Activated naive CD8-positive, alpha-beta T cell treated with anti-CD3 and anti-CD28 coated beads, Interleukin-2, amount 50 U/mL, for 24 hours (primary cell): ENCODE measurements around the gene PLAAT5.
A peak's percentile ranks its signal among the peaks of the same experiment; 100 is the strongest.

Experiments
- ATAC-seq: fragments of 150-1000 bp; cut with Tn5 transposase; one replicate; pipeline ENCODE4 v1.10.0; 2021
- DNase-seq: peaks from one replicate; pipeline ENCODE4 v3.0.0; 2021
- H3K27ac Mint-ChIP-seq: one replicate; pipeline ENCODE4 v1.8.0; 2021; ENCODE audit warnings: mild to moderate bottlenecking, mixed read lengths
- H3K27me3 Mint-ChIP-seq: one replicate; pipeline ENCODE4 v1.8.0; 2021; ENCODE audit warnings: mixed read lengths
- H3K36me3 Mint-ChIP-seq: one replicate; pipeline ENCODE4 v1.8.0; 2021; ENCODE audit warnings: low read depth, mixed read lengths
- H3K4me1 Mint-ChIP-seq: one replicate; pipeline ENCODE4 v1.8.0; 2021; ENCODE audit warnings: mixed read lengths
- H3K4me3 Mint-ChIP-seq: one replicate; pipeline ENCODE4 v1.8.0; 2021; ENCODE audit warnings: mild to moderate bottlenecking, moderate library complexity, mixed read lengths
- H3K9me3 Mint-ChIP-seq: one replicate; pipeline ENCODE4 v1.8.0; 2021; ENCODE audit warnings: mixed read lengths

Gene PLAAT5

GRCh38 chr11:63527667-63528066 is 36.7 kb upstream of the PLAAT5 start:
- H3K4me1 Mint-ChIP-seq: peaks cover 32% of the 10 kb centered on the region
- no peak for ATAC-seq
- H3K27me3 Mint-ChIP-seq: no peaks in the 10 kb centered on the region
- H3K36me3 Mint-ChIP-seq: no peaks in the 10 kb centered on the region
- no peak overlapping the region for H3K4me3 Mint-ChIP-seq
- DNase-seq: no peak
- peaks cover 4% of the 10 kb centered on the region for H3K9me3 Mint-ChIP-seq
- H3K27ac Mint-ChIP-seq: no peak overlapping the region

- H3K27ac Mint-ChIP-seq: no peak overlapping the region
- peaks cover 6% of the 10 kb centered on the region for H3K4me1 Mint-ChIP-seq
- H3K9me3 Mint-ChIP-seq: peaks cover 4% of the 10 kb centered on the region
- H3K36me3 Mint-ChIP-seq: no peaks in the 10 kb centered on the region
- no peak overlapping the region for H3K4me3 Mint-ChIP-seq
- no peaks in the 10 kb centered on the region for H3K27me3 Mint-ChIP-seq
- DNase-seq (no peak), ATAC-seq (no peak)
Observed at GRCh38 chr11:63523151-63523550, 32.2 kb upstream of the PLAAT5 start.

GRCh38 chr11:63521896-63522295 is 30.9 kb upstream of the PLAAT5 start:
- Mint-ChIP-seq H3K27me3 (no peaks in the 10 kb centered on the region), H3K4me1 (peaks cover 7% of the 10 kb centered on the region), H3K27ac (no peak overlapping the region), H3K36me3 (no peaks in the 10 kb centered on the region), H3K4me3 (no peak overlapping the region), H3K9me3 (peaks cover 4% of the 10 kb centered on the region)
- ATAC-seq (no peak), DNase-seq (no peak)

GRCh38 chr11:63520606-63521170 is 29.7 kb upstream of the PLAAT5 start:
- Mint-ChIP-seq H3K9me3 (peaks cover 4% of the 10 kb centered on the region), H3K27ac (no peak overlapping the region), H3K4me3 (no peak overlapping the region), H3K4me1 (peaks cover 7% of the 10 kb centered on the region), H3K36me3 (no peaks in the 10 kb centered on the region), H3K27me3 (no peaks in the 10 kb centered on the region)
- DNase-seq: no peak
- ATAC-seq: no peak

- Mint-ChIP-seq H3K27ac (no peak overlapping the region), H3K9me3 (no peaks in the 10 kb centered on the region), H3K36me3 (no peaks in the 10 kb centered on the region), H3K4me3 (no peak overlapping the region), H3K4me1 (peaks cover 7% of the 10 kb centered on the region), H3K27me3 (no peaks in the 10 kb centered on the region)
- DNase-seq (no peak), ATAC-seq (no peak)
Observed at GRCh38 chr11:63518548-63518947, 27.6 kb upstream of the PLAAT5 start.

DNA sequence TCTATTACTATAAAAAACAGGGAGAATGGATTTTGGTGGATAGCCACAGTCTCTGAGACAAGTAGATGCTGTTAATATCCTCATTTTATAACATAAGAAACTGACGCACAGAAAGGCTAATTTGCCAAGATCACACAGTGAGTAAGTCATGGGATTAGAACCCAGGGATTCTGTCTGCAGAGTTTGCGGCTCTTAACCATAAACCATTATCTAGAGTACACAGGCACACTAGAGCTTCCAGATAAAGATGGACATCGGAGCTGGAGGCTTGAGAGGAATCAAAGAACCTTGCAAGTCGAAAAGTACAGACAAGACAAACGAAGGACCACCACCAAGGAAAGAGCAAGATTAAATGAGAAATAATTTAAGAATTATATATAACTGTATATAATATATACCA is 26.2 kb upstream of the PLAAT5 start:
- Mint-ChIP-seq H3K27ac (no peak overlapping the region), H3K4me1 (peaks cover 7% of the 10 kb centered on the region), H3K27me3 (no peaks in the 10 kb centered on the region), H3K4me3 (no peak overlapping the region), H3K9me3 (no peaks in the 10 kb centered on the region), H3K36me3 (no peaks in the 10 kb centered on the region)
- ATAC-seq: no peak
- no peak for DNase-seq

- DNase-seq (no peak), ATAC-seq (no peak)
- Mint-ChIP-seq H3K4me3 (no peak overlapping the region), H3K9me3 (no peaks in the 10 kb centered on the region), H3K36me3 (no peaks in the 10 kb centered on the region), H3K4me1 (peaks cover 7% of the 10 kb centered on the region), H3K27ac (no peak overlapping the region), H3K27me3 (no peaks in the 10 kb centered on the region)
Observed at GRCh38 chr11:63516109-63516508, 25.1 kb upstream of the PLAAT5 start.

DNA sequence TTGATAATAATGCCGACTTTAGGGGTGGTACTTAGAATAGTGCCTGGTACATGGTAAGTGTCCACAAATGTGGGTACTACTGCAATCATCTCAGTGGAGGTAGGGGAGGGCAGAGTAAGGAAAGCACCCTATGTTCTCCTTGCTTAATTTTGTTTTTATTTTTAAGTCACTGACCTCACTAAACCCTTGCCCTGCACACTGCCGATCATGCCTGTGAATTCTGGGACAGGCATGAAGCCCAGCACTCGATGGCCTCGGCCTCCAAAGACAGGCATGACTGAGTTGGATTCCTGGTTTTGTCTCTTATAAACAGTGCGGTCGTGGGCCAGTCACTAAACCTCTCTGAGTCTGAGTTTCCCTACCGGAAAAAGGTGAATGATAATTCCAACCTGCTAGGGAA is 21.8 kb upstream of the PLAAT5 start:
- no peak overlapping the region for H3K27ac Mint-ChIP-seq
- ATAC-seq (no peak), DNase-seq (no peak)
- H3K9me3 Mint-ChIP-seq: no peaks in the 10 kb centered on the region
- H3K4me1 Mint-ChIP-seq: no peaks in the 10 kb centered on the region
- H3K4me3 Mint-ChIP-seq: no peak overlapping the region
- H3K27me3 Mint-ChIP-seq: no peaks in the 10 kb centered on the region
- no peaks in the 10 kb centered on the region for H3K36me3 Mint-ChIP-seq

DNA sequence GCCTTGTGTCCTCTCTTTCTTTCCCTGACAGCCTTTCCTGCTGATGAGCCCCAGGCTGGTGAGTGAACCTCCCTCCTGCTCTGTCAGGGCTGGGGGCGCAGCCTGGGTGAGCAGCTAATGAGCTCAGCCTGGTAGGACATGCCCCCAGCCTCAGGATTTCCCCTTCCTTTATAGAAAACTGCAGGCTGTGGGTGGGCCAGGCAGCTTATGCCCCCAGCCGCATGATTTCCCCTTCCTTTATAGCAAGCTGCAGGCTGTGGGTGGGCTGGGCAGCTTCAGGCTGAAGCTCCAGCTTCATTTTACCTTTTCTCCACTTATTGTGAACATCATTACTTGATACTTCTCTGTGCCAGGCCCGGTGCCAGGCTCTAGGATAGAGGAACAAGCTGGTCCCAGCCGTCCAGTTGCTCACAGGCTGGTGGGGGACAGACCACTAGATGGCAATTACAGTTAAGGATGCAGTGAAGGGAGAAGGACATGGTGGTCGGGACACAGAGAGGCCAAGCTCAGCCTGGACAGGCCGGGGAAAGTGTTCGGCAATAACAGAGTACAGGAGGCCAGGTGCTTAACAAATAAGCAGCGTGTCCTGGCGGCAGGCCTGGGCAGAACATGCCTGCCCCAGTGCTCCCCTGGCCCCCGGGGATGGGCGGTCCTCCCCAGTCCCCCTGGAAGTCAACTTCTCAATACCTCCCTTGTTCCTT is 20.2 kb upstream of the PLAAT5 start:
- Mint-ChIP-seq H3K36me3 (no peaks in the 10 kb centered on the region), H3K27me3 (no peaks in the 10 kb centered on the region), H3K4me3 (no peak overlapping the region), H3K27ac (no peak overlapping the region), H3K9me3 (no peaks in the 10 kb centered on the region), H3K4me1 (peaks cover 2% of the 10 kb centered on the region)
- ATAC-seq: no peak
- no peak for DNase-seq

GRCh38 chr11:63510360-63511047 is 19.5 kb upstream of the PLAAT5 start:
- Mint-ChIP-seq H3K27ac (no peak overlapping the region), H3K36me3 (no peaks in the 10 kb centered on the region), H3K27me3 (no peaks in the 10 kb centered on the region), H3K4me1 (peaks cover 2% of the 10 kb centered on the region), H3K4me3 (no peak overlapping the region), H3K9me3 (no peaks in the 10 kb centered on the region)
- DNase-seq: no peak
- ATAC-seq: no peak

DNA sequence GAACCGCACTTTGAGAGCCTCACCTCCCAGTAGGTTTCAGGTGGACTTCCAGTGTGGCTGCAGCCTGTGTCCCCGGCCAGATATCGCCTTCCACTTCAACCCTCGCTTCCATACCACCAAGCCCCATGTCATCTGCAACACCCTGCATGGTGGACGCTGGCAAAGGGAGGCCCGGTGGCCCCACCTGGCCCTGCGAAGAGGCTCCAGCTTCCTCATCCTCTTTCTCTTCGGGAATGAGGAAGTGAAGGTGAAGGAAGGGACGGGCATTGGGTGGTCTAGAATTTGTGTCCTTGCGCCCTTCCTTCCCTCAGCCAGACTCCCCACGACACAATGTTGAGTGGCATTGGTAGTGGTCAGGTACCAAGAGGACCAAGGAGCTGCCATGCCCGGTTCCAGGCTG is 17.8 kb upstream of the PLAAT5 start:
- no peaks in the 10 kb centered on the region for H3K27me3 Mint-ChIP-seq
- H3K27ac Mint-ChIP-seq: no peak overlapping the region
- peaks cover 2% of the 10 kb centered on the region for H3K4me1 Mint-ChIP-seq
- ATAC-seq (no peak), DNase-seq (no peak)
- no peaks in the 10 kb centered on the region for H3K36me3 Mint-ChIP-seq
- H3K9me3 Mint-ChIP-seq: no peaks in the 10 kb centered on the region
- H3K4me3 Mint-ChIP-seq: no peak overlapping the region

DNA sequence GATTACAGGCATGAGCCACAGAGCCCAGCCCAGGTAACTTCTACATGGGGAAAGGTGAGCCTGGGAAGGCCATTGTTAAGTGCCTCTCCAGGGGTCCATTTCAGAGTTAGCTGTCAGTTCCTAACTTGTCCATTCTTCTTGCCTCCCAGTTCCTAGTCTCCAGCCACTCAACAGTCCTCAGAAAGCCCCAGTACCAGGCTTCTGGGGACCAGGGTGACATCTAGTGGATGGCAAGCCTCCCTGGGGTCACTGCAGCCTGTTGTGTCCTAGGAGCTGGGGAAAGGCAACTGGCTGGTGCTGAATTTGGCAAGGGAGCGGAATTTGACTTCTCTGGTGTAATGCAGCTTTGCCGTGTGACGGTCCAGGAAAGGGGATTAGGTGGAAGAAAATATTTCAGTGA is 17.0 kb upstream of the PLAAT5 start:
- ATAC-seq: no peak
- Mint-ChIP-seq H3K36me3 (no peaks in the 10 kb centered on the region), H3K9me3 (no peaks in the 10 kb centered on the region), H3K4me3 (no peak overlapping the region), H3K4me1 (peaks cover 2% of the 10 kb centered on the region), H3K27me3 (no peaks in the 10 kb centered on the region), H3K27ac (no peak overlapping the region)
- DNase-seq: no peak

- H3K4me3 Mint-ChIP-seq: no peak overlapping the region
- H3K36me3 Mint-ChIP-seq: no peaks in the 10 kb centered on the region
- H3K27ac Mint-ChIP-seq: peak overlapping the region; percentile 46
- DNase-seq (no peak), ATAC-seq (no peak)
- H3K4me1 Mint-ChIP-seq: peaks cover 2% of the 10 kb centered on the region
- no peaks in the 10 kb centered on the region for H3K9me3 Mint-ChIP-seq
- no peaks in the 10 kb centered on the region for H3K27me3 Mint-ChIP-seq
Observed at GRCh38 chr11:63507511-63507910, 16.5 kb upstream of the PLAAT5 start.

- DNase-seq: no peak
- no peak overlapping the region for H3K27ac Mint-ChIP-seq
- H3K4me1 Mint-ChIP-seq: peaks cover 2% of the 10 kb centered on the region
- no peaks in the 10 kb centered on the region for H3K9me3 Mint-ChIP-seq
- ATAC-seq: no peak
- no peaks in the 10 kb centered on the region for H3K36me3 Mint-ChIP-seq
- no peaks in the 10 kb centered on the region for H3K27me3 Mint-ChIP-seq
- no peak overlapping the region for H3K4me3 Mint-ChIP-seq
Observed at GRCh38 chr11:63506876-63507275, 15.9 kb upstream of the PLAAT5 start.

DNA sequence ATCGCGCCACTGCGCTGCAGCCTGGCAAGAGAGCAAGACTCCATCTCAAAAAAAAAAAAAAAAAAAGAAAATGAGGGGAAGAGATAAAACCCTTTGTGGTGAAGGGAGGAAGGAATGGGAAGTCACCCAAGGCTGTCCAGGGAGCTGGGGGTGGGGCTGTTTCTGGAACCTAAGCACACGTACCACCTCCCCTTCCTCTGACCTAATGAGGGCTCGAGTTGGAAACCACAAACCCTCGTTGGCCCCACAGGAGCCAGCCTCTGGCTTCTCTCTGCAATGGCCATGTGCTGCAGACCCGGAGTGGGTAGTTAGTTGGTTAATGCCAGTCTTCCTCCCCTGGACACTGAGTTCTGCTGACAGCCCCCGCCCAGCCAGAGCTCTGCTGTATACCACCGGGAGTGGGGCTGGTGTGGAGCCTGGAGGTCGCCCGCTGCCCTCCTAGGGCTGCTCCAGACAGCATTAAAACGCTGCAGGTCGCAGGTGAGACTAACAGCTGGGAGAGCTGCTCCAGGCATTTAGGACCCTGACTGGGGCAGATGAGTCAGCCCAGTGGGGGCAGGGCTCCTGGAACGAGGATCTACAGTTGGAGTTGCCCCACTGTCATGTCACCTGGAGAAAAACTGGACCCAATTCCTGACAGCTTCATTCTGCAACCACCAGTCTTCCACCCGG is 15.0 kb upstream of the PLAAT5 start, which contains the start of gene LGALS12:
Gene LGALS12 (plus strand): TSS at position 228 of the 672 bp plus-strand sequence. CDS start 375 bp downstream, at position 603.
- Mint-ChIP-seq H3K27me3 (no peaks in the 10 kb centered on the region), H3K9me3 (no peaks in the 10 kb centered on the region), H3K27ac (no peak within 1 kb of the TSS), H3K4me1 (peaks cover 2% of the 10 kb centered on the region), H3K4me3 (no peak within 1 kb of the TSS), H3K36me3 (no peaks in the 10 kb centered on the region)
- ATAC-seq (no peak), DNase-seq (no peak)
